Pericardium fibroblast (primary cell): ENCODE data around the gene CCL26. TPM values are rescaled to one million over a fixed set of nuclear protein-coding genes. Genes with fewer than 3 reads are reported as not detected.

Source experiments
- total RNA-seq: library from RNA; depleted of rRNA; stranded (reverse); fragments of >200 nt; gene quantifications from 2 replicates; pipeline ENCODE4 v1.2.3, GENCODE V29; 2015

CCL26 gene, protein sequence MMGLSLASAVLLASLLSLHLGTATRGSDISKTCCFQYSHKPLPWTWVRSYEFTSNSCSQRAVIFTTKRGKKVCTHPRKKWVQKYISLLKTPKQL
- not detected in 2 replicates for total RNA-seq

DNA sequence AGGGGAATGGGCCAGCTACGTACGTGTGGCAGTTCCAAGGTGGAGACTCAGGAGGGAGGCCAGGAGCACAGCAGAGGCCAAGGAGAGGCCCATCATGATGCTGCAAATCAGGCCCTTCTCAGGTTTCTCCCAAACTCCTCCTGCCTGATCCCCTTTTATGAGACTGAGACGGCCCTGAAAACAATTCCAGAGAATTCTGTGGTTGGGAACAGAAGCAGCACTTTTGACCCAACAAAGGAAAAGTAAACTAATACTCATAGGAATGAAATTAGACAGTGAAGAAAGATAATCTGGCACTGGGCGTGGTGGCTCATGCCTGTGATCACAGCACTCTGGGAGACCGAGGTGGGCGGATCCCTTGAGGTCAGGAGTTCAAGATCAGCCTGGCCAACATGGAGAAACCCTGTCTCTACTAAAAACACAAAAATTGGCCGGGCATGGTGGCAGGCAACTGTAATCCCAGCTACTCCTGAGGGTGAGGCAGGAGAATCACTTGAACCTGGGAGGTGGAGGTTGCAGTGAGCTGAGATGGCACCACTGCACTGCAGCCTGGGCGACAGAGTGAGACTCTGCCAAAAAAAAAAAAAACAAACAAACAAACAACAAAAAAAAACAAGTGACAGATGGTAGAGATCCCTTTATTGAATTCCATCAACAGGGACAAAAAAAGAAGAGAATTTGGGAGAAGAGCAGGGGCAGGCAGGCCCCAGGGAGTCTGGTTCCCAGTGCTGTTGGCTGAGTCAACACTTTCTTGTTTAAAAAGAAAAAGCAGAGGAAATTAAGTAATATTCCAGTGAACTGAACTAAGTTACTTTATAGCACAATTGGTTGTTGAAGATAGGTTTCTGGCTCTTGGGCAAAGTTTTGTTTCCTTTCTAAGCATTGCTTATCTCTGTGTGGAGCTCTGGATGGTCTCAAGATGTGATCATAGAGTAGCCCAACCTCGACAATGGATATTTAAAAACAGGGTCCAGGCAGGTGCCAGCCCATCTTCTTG is at the start of gene CCL26:
TSS of gene CCL26 (minus strand) at position 131 of the 997 bp plus-strand sequence. CDS start at position 96, 35 bp downstream.

DNA sequence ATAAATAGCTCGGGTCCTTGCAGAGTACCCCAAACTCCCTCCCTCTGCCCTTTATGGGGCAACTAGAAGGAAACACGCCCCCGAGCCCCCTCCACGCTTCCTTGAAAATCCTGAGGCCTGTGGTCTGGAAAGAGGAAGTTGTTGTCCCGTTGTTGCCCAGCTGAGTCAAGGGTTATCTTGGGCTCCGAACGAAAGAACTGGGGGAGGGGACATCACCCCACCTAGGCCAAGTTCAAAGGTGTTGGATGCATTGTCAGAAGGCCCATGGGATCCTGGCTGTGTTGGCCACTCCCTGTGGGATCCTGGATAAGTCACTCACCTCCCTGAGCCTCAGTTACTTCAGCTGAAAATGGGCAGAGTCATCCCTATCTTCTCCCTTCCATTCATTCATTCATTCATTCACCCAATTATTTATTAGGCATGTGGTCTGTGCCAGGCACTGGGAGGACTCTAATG is 41.8 kb upstream of the CCL26 start, which contains the start of gene CCL24:
TSS of gene CCL24 (minus strand) at position 26 of the 456 bp plus-strand sequence. CDS start 91 bp downstream, outside the sequence.

DNA sequence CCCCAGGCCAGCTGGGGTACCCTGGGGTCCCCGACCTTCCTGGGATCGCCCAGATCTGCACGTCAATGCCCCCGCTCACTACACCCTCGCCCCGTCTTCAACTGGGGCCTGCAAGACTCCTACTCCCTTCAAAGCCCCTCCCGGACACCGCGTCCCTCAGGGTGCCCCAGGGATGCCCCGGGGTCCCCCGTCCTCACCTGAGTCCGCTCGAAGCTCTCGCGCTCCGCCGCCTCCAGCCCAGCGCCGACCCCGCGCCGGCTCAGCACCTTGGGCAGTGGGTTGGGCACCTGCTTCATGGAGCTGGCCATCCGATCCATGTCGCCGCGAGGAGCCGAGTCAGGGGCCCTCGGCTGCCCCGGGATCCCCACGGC is 33.4 kb downstream of the CCL26 start, which contains the start of gene HIP1:
TSS of gene HIP1 (minus strand) at position 338 of the 371 bp plus-strand sequence. CDS start at position 317, 21 bp downstream.

Other genes with a start within 250 kb of the CCL26 start
- 10.6 and 11.8 TPM in 2 replicates for gene HIP1, start 33.3 kb downstream of the CCL26 start, total RNA-seq
- gene CCL24, start 41.6 kb upstream of the CCL26 start, total RNA-seq, result not detected in 2 replicates
- gene RHBDD2, start 106.8 kb upstream of the CCL26 start, total RNA-seq, result 28.0 and 31.5 TPM in 2 replicates
- 78.5 and 89.2 TPM in 2 replicates for gene POR, start 142.9 kb upstream of the CCL26 start, total RNA-seq
- gene TMEM120A, start 222.4 kb upstream of the CCL26 start, total RNA-seq, result 10.0 and 13.5 TPM in 2 replicates